Fibroblast of mammary gland (primary cell): Measurements from ENCODE around the gene C17orf113.

Experiments
- DNase-seq: peaks from one replicate; pipeline ENCODE4 v3.0.0-alpha.2; 2010; ENCODE audit warnings: low read depth
- H3K4me3 ChIP-seq: 2 replicates; pipeline ENCODE4 v1.5.1; 2011; ENCODE audit warnings: low read depth, mild to moderate bottlenecking, low read length, moderate library complexity; ENCODE audit not compliant: control insufficient read depth
- TF ChIP-seq, protein P1 (sequence below): conservative IDR thresholded peaks from 2 replicates; pipeline ENCODE4 v1.5.1; 2011; ENCODE audit warnings: low read depth, low read length, inconsistent platforms; ENCODE audit not compliant: control insufficient read depth, insufficient read depth

Gene C17orf113

DNA sequence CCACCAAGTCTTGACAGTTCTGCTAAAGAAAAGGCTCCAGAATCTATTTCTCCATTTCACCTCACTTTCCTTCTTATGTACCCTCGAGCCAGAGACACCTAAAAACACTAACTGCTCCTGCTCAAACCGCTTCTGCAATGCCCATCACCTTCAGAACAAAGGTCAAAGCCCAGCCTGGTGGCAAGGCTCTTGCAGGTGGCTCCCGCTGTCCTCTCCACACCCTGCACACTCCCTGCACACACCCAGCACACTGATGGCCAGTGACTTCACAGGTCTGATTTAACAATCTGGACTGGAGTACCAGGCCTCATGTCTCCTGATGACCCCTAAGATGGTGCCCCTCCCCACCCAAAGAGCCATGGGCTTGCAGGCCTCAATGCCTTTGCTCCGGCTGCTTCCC, 9.8 kb upstream of the C17orf113 start:
- DNase-seq = no peak
- H3K4me3 ChIP-seq = no peak overlapping the region
- TF ChIP-seq, protein P1, sequence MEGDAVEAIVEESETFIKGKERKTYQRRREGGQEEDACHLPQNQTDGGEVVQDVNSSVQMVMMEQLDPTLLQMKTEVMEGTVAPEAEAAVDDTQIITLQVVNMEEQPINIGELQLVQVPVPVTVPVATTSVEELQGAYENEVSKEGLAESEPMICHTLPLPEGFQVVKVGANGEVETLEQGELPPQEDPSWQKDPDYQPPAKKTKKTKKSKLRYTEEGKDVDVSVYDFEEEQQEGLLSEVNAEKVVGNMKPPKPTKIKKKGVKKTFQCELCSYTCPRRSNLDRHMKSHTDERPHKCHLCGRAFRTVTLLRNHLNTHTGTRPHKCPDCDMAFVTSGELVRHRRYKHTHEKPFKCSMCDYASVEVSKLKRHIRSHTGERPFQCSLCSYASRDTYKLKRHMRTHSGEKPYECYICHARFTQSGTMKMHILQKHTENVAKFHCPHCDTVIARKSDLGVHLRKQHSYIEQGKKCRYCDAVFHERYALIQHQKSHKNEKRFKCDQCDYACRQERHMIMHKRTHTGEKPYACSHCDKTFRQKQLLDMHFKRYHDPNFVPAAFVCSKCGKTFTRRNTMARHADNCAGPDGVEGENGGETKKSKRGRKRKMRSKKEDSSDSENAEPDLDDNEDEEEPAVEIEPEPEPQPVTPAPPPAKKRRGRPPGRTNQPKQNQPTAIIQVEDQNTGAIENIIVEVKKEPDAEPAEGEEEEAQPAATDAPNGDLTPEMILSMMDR = no peak

DNA sequence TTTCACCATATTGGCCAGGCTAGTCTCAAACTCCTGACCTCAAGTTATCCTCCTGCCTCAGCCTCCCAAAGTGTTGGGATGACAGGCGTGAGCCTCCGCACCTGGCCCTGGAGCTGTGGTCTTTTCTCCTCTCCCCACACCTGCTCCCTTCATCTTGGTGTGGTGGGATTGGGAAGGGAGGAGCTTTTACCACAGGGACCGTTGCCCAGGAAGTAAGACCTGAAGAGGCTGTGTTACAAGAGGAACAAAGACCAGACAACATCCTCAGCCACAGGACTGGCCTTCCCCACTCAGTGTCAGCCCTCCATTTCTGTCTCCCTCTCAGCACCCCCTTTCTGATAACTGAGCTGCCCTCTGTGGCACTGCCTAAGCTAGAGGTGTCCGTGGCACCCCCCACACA, 9.4 kb upstream of the C17orf113 start:
- no peak overlapping the region for H3K4me3 ChIP-seq
- no peak for DNase-seq
- TF ChIP-seq, protein P1 = no peak

DNA sequence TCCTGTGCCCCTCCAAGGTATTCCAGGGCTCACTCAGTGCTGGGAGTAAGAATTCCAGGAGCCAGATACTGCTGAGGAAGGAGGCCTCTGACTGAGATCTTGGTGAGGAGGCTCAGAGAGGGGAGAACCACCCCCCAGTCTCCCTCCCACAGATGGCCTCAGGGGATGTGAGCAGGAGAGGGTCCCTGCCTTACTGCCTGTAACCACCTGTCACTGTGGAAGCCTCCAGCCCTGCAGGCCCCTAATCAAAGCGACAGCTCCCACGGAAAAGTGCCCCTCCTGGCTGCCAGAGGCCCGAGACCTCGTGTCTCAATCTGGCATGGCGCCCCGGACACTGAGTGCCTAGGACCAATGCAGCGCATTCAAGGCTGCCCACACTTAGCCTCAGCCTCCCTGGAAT, 7.7 kb upstream of the C17orf113 start:
- DNase-seq = no peak
- H3K4me3 ChIP-seq = no peak overlapping the region
- TF ChIP-seq, protein P1 = no peak

DNA sequence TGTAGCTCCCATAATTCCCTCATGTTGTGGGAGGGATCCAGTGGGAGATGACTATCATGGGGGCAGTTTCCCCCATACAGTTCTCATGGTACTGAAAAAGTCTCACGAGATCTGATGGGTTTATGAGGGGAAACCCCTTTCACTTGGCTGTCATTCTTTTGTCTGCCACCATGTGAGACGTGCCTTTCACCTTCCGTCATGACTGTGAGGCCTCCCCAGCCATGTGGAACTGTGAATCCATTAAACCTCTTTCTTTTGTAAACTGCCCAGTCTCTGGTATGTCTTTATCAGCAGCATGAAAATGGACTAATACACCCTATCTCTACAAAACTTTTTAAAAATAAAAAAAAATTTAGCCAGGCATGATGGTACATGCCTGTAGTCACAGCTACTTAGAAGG, 6.2 kb upstream of the C17orf113 start:
- H3K4me3 ChIP-seq = no peak overlapping the region
- TF ChIP-seq, protein P1 = no peak
- no peak for DNase-seq

DNA sequence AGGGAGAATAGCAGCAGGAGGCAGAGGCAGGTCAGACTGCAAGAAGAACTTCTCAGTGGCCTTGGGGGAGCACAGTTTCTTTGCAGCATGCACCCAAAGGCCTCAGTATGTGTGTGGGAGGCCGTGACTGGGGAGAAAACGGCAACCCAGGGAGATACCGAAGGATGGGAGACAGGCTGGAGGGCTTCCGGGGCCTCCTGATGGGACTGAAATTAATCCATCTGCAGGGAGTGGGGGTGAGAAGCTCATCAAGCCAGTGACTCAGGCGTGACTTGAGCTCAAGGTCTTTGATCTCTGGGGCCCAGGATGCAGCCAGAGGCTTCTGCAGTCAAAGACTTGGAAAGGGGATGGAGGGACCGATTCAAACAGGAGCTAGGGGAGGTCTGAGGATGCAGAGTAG, 5.1 kb upstream of the C17orf113 start:
- H3K4me3 ChIP-seq = no peak overlapping the region
- peak; percentile 28 for DNase-seq
- TF ChIP-seq, protein P1 = no peak

DNA sequence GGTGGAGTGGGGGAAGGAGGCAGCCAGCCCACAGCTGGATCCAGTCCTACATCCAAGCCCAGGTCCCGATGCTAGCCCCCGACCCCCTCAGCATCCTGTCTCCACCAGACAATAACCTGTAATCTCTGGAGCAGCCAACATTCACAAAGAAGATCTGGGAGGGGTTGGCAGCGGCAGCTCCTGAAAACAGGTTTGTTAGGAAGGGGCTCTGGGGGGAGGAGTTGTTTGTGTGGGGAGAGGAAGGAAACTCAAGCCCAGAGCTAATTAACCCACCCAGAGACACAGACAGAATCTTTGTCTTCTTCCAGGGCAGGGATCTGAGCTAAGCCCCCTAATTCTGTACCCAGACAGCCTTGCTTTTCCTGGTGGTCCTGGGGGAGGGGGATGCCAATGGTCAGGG, 4.6 kb upstream of the C17orf113 start:
- TF ChIP-seq, protein P1 = no peak
- no peak for DNase-seq
- no peak overlapping the region for H3K4me3 ChIP-seq

DNA sequence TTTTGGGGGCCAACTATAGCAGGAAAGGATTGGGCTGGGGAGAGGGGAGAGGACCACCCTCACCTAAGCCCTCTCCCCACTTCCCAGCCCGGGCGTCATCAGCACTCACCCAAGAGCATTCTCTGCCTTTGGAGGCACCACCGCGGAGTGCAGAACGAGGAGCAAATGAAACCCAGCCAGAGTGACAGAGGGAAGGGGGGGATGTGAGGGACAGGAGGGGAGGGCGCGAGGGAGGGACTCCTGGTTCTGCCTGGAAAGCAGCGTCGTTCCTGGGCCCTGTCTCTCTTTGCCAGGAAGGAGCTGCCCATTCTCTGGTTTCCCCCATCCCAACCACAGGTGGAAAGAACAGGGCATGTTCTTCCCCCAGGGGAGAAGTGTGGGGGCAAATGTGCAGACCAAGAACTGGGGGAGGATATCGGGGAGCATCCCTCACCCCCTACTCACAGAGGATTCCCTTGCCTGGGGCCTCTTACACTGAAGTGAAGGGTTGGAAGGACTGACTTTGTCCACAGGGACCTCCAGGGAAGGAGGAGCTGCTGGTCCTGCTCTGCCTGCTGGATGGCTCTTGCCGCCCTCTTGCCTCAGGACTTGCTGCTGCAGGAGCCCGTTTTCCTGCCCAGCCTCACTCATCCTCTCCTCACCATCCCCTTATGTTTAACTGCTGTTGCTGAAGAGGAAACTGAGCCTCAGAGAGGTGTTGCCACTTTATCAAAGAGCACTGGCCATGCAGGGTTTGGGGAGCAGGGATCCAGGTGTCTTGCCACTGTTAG, 3.5 kb upstream of the C17orf113 start:
- DNase-seq = no peak
- no peak overlapping the region for H3K4me3 ChIP-seq
- TF ChIP-seq, protein P1 = no peak
